ENCODE data around the gene GLDC. TPM values are rescaled to one million over a fixed set of nuclear protein-coding genes. Genes with fewer than 3 reads are reported as not detected.

Gene GLDC
- total RNA-seq, 1 experiment from 2014 or later: 4.0 TPM

DNA sequence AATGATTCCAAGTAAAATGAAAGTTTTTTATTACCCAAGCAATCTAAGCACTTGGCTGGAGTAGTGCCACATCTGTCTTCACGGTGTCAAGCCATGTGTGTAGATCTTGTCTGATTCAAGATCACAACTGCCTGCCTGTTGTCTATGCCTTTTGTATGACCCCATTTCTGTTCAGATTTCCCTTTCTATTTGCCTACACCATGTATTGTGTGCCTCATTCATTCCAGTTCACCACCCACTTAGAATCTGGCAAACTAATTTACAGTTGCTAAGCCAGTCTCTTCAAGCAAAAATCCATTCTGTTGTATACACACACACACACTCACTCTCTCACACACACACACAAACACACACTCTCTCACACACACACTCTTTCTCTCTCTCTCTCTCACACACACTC lies 33.7 kb downstream of the GLDC start:
- no peak for TF ChIP-seq POLR2AphosphoS5 (IDR thresholded peaks at IDR 0.05; ENCODE audit: low read depth, low read length)
- no peak overlapping the region for H3K4me3 ChIP-seq (ENCODE audit: low read depth in 2 of 2, low read length in 2 of 2)
- in situ Hi-C loops (cut with HindIII; ENCODE audit: low pct_unique_long_range_greater_than_20kb, low sequenced_read_pairs): no loop called here
- no peaks in the 10 kb centered on the region for H3K9me3 ChIP-seq (ENCODE audit: control insufficient read depth, insufficient read depth, low read depth, low read length)
- BruUV-seq (replicated peaks): no TSS peak
- no peaks in the 10 kb centered on the region for H3K4me1 ChIP-seq (ENCODE audit: control insufficient read depth, insufficient read depth, low read length)
- DNase-seq (ENCODE audit: low read depth, low spot score): no peak
- CTCF ChIA-PET: no interaction called here
- POLR2A ChIA-PET: no interaction called here
- H3K27me3 ChIP-seq (ENCODE audit: control insufficient read depth, insufficient read depth, low read length): no peaks in the 10 kb centered on the region
- intact Hi-C loops (cut with micrococcal nuclease; ENCODE audit: unreplicated experiment): no loop called here
- no peak overlapping the region for H3K27ac ChIP-seq (ENCODE audit: low read length)
- H3K36me3 ChIP-seq (ENCODE audit: control insufficient read depth, insufficient read depth, low read length): no peaks in the 10 kb centered on the region
- no peak for ATAC-seq

- intact Hi-C loops (cut with micrococcal nuclease; ENCODE audit: unreplicated experiment) (no loop called here), in situ Hi-C loops (cut with HindIII; ENCODE audit: low pct_unique_long_range_greater_than_20kb, low sequenced_read_pairs) (no loop called here)
- ATAC-seq (no peak), DNase-seq (ENCODE audit: low read depth, low spot score) (no peak)
- Histone ChIP-seq H3K9me3 (ENCODE audit: control insufficient read depth, insufficient read depth, low read depth, low read length) (no peaks in the 10 kb centered on the region), H3K36me3 (ENCODE audit: control insufficient read depth, insufficient read depth, low read length) (no peaks in the 10 kb centered on the region), H3K4me3 (ENCODE audit: low read depth in 2 of 2, low read length in 2 of 2) (no peak overlapping the region), H3K4me1 (ENCODE audit: control insufficient read depth, insufficient read depth, low read length) (no peaks in the 10 kb centered on the region), H3K27ac (ENCODE audit: low read length) (no peak overlapping the region), H3K27me3 (ENCODE audit: control insufficient read depth, insufficient read depth, low read length) (no peaks in the 10 kb centered on the region)
- CTCF ChIA-PET: no interaction called here
- TF ChIP-seq REST (IDR thresholded peaks at IDR 0.05; ENCODE audit: insufficient read depth in 1 of 2, low read depth in 2 of 2, low read length in 1 of 2): no peak
- TF ChIP-seq POLR2AphosphoS5 (IDR thresholded peaks at IDR 0.05; ENCODE audit: low read depth, low read length): no peak
- TF ChIP-seq CTCF (IDR thresholded peaks at IDR 0.05): no peak
- TF ChIP-seq SIN3A (IDR thresholded peaks at IDR 0.05; ENCODE audit: borderline replicate concordance, insufficient read depth, low read depth, low read length): no peak
- no peak for TF ChIP-seq TCF7L2 (IDR thresholded peaks at IDR 0.05; ENCODE audit: low read depth, low read length)
- no TSS peak for BruUV-seq (replicated peaks)
- POLR2A ChIA-PET: no interaction called here
Observed at GRCh38 chr9:6610073-6610472, 35.5 kb downstream of the GLDC start.

- CTCF ChIA-PET: no interaction called here
- ATAC-seq (no peak), DNase-seq (ENCODE audit: low read depth, low spot score) (no peak)
- in situ Hi-C loops (cut with HindIII; ENCODE audit: low pct_unique_long_range_greater_than_20kb, low sequenced_read_pairs) (no loop called here), intact Hi-C loops (cut with micrococcal nuclease; ENCODE audit: unreplicated experiment) (no loop called here)
- POLR2A ChIA-PET: no interaction called here
- no peaks in the 10 kb centered on the region for H3K9me3 ChIP-seq (ENCODE audit: control insufficient read depth, insufficient read depth, low read depth, low read length)
- no peak overlapping the region for H3K4me3 ChIP-seq (ENCODE audit: low read depth in 2 of 2, low read length in 2 of 2)
- no peaks in the 10 kb centered on the region for H3K36me3 ChIP-seq (ENCODE audit: control insufficient read depth, insufficient read depth, low read length)
- H3K27me3 ChIP-seq (ENCODE audit: control insufficient read depth, insufficient read depth, low read length): no peaks in the 10 kb centered on the region
- no peak overlapping the region for H3K27ac ChIP-seq (ENCODE audit: low read length)
- TF ChIP-seq CTCF (IDR thresholded peaks at IDR 0.05) (no peak), SIN3A (IDR thresholded peaks at IDR 0.05; ENCODE audit: borderline replicate concordance, insufficient read depth, low read depth, low read length) (no peak), REST (IDR thresholded peaks at IDR 0.05; ENCODE audit: insufficient read depth in 1 of 2, low read depth in 2 of 2, low read length in 1 of 2) (no peak)
- BruUV-seq (replicated peaks): no TSS peak
- H3K4me1 ChIP-seq (ENCODE audit: control insufficient read depth, insufficient read depth, low read length): no peaks in the 10 kb centered on the region
Observed at GRCh38 chr9:6609497-6610016, 36.0 kb downstream of the GLDC start.

Measured in Panc1 (cell line).